Neural progenitor cell (in vitro differentiated cells): ENCODE data around the gene NGB.

Experiments used
- CTCF ChIP-seq: fragments of 200-600 bp; sonication (generic); IDR thresholded peaks from 2 replicates; pipeline ENCODE4 v1.5.1; 2017; ENCODE audit warnings: antibody characterized with exemption, mild to moderate bottlenecking
- EZH2 ChIP-seq: fragments of 200-600 bp; sonication (generic); IDR thresholded peaks from 2 replicates; pipeline ENCODE4 v1.6.1; 2017; ENCODE audit warnings: antibody characterized with exemption, mild to moderate bottlenecking, moderate library complexity
- EZH2phosphoT487 ChIP-seq: fragments of 200-600 bp; sonication (generic); IDR thresholded peaks from 2 replicates; pipeline ENCODE4 v1.6.1; 2017; ENCODE audit warnings: antibody characterized with exemption

GRCh38 chr14:77220246-77221017, 50.6 kb downstream of the NGB start:
- TF ChIP-seq CTCF (no peak), EZH2 (no peak), EZH2phosphoT487 (no peak)
